Right renal cortex interstitium (tissue), 3 donors: Measurements from ENCODE around the gene TMEM213. TPM values are rescaled to one million over a fixed set of nuclear protein-coding genes. Genes with fewer than 3 reads are reported as not detected.
"Not testable (repeated sequence)": the region's sequence is repeated elsewhere in the genome, so short reads cannot be mapped to it uniquely, and the experiment has no call there.

Source experiments
- DNase-seq, 3 donors: peaks; one replicate each; pipeline ENCODE4 v3.0.0-alpha.2; 2013; ENCODE audit warnings: low read depth in 3 of 3, low spot score in 2 of 3
- polyA plus RNA-seq, 3 donors: library from polyadenylated mRNA; unstranded; fragments of 120-200 nt; gene quantifications; one replicate each; pipeline ENCODE4 v1.2.1, GENCODE V29; 2013; ENCODE audit not compliant: insufficient read length in 3 of 3

The TMEM213 gene
- polyA plus RNA-seq, 3 donors = 43.9 to 48.0 (median 44.4) TPM

DNA sequence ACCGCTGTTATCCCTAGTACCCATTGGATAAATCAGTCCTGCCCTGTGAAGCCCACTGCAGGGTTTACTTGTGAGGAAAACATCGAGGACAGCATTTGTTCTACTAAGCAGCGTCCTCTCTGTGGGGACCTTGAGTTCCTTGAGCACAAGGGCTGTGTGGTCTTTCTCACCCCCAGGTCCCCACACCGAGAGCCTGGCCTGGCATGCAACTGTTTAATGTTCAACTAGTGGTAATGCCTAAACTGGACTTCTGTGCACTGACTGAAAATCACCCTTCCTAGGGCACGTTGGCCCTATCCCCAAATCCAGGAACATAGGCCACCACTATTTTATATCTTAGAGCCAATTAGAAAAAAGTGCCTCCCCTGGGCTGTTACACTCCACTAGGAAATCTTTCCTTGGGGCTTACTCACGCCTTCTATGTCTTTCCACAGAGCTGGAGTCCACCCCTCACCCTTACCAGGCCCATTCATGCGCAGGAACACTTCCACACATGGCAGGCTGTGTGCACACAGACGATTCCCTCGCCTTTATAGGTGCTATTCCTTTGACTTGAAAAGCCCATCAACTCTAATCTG, 1.7 kb upstream of the TMEM213 start:
- DNase-seq = no peak

DNA sequence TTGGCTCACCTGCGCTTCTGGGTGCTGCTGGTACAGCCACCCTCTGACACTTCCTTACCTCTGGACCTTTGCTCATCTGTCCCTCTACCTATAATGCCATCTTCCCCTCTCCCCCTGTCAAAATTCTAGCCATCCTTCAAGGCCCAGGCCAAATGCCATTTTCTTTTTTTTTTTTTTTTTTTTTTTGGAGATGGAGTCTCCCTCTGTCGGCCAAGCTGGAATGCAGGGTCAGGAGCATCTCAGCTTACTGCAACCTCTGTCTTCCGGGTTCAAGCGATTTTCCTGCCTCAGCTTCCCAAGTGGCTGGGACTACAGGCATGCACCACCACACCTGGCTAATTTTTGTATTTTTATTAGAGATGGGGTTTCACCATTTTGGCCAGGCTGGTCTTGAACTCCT, 748 bp upstream of the TMEM213 start:
- not testable (repeated sequence) for DNase-seq

DNA sequence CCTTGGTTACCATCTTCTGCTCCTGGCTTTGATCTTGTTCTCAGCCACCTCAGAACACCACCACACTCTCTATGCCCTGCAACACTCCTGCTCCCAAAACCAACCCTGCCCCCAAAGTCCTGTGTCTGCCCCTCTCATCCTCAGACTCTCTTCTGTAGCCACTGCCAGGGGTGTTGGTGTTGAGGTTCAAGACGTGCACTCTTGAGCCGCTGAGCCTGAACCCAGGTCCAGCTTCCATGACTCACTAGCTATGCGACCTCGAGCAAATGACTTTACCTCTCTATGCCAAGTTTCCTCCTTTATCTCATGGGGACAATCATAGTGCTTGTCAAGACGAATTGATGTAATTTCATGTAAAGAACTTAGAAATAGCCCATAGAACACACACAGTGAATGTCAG, 1.0 kb downstream of the TMEM213 start:
- no peak for DNase-seq

DNA sequence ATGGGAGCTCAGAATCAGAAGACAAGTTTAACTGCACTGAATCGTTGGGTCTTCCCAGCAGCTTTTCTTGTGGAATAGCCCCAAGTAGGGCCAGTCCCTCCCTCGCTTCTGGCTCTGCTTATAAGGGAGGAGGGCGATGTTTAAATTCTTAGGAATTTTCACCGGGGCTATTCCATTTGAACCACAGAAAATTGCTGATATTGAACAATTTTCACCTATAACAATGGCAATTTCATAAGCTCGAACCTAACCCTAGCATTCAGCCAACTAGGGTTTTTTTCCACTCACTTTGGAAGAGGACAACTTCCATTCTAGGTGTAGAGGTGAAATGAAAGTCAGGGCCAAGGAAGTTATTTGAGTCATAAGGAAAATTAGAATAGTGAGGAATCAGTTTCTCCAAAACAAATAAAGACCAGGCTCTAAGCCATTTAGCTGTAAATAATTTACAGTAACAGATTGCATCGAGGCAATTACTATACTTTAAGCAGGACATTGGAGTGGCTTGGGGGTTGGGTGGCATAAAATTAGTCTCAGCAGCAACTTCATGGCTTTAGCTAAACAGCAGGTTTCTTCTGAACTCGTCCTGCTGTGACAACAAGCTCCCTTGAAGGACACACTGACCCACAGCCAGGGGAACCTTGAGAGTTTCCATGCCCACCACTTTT, 1.7 kb downstream of the TMEM213 start:
- peak in 1 of 3 donors; percentile 12 for DNase-seq

DNA sequence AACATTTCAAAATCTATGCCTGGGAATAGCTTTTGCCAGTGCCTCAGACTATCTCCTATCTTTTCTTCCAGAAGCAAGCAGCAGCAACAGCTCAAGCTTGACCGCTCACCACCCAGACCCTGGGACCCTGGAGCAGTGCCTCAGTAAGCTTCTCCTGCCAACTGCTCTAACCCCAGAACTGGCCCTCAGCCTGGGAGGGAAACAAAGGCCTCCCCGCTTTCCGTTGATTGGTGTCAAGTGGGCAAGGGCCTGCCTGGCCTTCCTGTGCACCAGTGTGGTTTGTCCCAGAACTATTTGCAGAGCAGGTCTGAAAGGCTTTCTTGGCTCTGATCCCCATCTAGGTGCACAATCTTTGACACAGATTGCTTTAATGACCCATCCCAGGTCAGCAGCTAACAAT, 3.5 kb downstream of the TMEM213 start:
- no peak for DNase-seq

DNA sequence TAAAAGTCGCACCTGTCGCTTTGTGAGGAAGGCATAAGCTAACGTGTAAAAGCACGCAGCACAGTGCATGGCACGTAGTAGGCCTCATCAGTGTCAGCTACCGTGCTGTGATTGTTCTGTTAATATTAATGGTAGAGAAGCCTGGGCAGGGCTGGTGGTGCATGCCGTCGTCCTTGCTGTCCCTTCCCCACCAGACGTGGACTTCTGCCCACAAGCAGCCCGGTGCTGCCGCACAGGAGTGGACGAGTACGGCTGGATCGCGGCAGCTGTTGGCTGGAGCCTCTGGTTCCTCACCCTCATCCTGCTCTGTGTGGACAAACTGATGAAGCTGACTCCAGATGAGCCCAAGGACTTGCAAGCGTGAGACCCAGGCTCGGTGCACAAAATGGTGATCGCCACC, 4.9 kb downstream of the TMEM213 start:
- no peak for DNase-seq

DNA sequence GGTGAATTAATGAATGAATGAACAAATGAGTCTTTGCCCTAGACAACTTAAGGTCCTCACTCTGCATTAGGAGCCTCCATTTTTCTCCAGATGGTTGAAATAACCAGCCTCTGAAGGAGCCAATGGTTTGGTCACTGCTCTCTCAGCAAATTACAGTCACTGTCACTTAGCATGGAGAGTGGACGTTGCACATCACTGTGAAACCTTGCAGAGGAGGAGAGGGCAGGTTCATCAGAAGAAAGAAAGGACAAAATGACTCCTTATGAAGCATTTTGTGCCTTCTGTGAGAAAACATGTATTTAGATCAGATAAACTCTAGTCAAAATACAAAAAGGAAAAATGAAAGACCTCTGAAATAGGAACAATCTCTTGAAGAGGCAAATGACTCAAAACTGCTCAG, 6.8 kb downstream of the TMEM213 start:
- DNase-seq = no peak

DNA sequence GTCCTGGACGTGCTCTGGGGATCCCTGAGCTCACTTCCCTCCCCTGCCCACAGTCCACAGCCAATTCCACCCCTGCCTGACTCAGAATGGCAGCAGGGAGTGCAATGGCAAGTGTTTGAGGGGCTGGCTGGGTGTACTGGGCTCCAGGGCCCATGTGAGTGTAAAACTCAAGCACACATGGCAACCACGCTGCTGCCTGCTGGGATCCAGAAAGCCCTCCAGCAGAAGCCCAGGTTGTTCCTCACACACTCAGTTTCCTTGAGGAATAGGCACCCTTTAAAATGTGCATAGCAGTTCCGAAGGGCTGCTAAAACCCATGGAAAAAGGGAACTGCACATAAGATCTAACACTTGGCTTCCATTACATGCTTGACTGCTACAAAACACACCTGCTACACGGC, 11.6 kb downstream of the TMEM213 start:
- no peak for DNase-seq

DNA sequence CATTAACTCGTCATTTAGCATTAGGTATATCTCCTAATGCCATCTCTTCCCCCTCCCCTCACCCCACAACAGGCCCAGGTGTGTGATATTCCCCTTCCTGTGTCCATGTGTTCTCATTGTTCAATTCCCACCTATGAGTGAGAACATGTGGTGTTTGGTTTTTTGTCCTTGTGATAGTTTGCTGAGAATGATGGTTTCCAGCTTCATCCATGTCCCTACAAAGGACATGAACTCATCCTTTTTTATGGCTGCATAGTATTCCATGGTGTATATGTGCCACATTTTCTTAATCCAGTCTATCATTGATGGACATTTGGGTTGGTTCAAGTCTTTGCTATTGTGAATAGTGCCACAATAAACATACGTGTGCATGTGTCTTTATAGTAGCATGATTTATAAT, 13.5 kb downstream of the TMEM213 start:
- not testable (repeated sequence) for DNase-seq

DNA sequence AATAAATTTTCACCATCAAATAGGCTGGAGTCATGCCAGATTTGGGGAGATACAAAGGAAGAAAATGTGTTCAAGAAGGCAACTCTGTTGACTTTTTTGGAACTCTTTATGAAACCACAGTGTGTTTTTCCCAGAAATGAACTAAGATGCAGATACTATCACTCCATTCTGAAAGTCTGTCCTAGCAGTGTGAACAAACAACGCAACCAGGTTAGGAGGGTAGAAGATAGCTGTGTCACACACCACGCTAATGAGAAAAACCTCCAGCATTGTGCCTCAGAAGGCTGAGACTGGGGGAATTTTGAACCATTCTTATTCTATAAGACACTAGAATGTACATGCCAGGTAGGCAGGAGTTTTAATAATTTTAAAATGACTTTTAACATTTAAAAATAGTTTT, 16.2 kb downstream of the TMEM213 start:
- DNase-seq = no peak

DNA sequence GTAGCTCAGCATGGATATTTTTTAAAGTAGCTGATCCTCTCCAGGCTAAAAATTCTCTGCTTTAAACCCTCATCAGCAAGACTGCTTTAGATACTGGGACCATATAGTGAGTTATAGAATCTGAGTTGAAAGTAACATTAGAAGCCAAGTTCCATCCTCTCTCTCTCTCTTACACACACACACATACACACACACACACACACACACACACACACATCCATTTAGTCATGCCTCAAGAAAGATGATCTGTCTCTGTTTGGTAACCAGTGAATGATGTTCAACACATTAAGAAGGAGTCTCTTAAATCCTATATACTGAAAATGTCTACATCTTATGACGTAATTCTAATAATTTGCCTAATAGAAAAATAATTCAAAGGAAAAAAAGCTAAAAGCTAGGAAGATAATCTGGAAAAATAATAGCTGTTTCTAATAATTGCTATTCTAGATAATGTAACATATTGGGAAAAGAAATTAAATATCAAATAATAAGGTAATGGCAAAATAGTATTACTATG, 17.1 kb downstream of the TMEM213 start:
- DNase-seq = no peak

DNA sequence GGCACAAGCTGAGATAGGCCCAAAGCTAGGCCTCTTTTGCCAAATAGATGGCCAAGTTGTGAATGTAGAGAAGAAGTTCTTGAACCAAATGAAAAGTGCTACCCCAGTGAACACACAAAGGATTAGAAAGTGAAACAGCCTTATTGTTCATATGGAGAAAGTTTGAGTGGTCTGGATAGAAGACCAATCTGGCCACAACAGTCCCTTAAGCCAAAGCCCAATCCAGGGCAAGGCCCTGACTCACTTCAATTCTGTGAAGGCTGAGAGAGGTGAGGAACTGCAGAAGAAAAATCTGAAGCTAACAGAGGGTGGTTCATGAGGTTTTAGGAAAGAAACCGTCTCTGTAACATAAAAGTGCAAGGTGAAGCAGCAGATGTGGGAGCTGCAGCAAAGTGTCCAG, 18.9 kb downstream of the TMEM213 start:
- DNase-seq = no peak

DNA sequence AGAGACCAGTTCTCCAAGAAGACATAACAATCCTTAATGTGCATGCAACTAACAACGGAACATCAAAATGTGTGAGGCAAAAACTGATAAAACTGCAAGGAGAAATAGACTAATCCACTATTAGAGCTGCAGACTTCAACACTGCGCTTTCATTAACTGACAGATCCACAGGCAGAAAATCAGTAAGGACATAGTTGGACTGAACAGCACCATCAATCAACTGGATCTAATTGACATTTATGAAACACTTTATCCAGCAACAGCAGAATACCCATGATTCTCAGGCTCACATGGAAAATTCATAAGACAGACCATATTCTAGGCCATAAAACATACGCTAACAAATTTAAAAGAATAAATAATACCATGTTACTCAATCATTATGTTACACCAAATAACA, 21.8 kb downstream of the TMEM213 start:
- no peak for DNase-seq

DNA sequence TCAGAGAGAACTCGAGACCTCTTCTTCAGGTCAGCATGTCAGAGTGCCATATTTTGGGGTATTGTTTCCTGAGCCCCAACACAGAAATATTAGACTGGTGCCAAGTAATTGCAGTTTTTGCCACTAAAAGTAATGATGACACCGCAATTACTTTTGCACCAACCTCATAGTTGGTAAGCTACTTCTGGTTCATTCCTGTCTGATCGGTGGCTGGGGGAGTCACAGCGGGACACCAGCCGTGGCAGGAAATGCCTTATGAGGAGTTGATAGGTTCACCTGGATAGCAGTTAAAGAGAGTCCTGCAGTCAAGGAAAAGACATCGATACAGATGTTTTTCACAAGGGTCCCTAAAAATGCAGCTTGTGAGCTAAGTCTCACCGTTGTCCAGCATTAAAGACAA, 24.1 kb downstream of the TMEM213 start:
- no peak for DNase-seq

DNA sequence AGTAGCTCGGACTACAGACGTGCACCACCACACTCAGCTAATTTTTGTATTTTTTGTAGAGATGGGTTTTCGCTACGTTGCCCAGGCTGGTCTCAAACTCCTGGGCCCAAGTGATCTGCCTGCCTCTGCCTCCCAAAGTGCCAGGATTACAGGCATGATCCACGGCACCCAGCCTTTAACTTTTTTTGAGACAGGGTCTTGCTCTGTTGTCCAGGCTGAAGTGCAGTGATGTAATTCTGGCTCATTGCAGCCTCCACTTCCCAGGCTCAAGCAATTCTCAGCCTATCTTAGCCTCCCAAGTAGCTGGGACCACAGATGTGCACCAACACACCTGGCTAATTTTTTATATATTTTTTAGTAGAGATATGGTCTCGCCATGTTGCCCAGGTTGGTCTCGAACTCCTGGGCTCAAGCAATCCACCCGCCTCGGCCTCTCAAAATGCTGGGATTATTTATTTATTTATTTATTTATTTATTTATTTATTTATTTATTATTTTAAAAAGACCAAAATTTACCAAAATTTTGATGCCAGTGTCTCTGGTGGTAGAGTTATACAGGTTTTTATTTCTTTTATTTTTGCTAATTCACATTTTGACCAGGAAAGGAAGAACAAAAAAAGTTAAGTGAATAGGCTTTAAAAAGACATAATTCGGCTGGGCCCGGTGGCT, 25.2 kb downstream of the TMEM213 start:
- no peak for DNase-seq

DNA sequence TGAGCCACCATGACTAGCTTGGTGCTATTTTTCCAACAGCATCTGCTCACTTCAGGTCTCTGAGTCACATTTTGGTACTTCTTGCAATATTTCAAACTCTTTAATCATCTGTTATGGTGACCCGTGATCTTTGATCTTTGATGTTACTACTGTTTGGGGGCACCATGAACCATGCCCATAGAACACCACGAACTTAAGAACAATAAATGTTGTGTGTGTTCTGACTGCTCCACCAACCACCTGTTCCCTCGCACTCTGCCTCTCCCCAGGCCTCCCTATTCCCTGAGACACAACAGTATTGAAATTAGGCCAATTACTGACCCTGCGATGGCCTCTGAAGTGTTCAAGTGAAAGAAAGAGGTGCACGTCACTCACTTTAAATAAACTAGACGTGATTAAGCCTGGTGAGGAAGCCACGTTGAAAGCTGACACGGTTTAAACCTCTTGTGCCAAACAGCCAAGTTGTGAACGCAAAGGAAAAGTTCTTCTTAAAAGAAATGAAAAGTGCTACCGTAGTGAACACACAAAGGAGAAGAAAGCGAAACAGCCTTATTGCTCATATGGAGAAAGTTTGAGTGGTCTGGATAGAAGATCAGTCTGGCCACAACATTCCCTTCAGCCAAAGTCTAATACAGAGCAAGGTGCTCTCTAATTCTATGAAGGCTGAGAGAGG, 27.4 kb downstream of the TMEM213 start:
- no peak for DNase-seq

DNA sequence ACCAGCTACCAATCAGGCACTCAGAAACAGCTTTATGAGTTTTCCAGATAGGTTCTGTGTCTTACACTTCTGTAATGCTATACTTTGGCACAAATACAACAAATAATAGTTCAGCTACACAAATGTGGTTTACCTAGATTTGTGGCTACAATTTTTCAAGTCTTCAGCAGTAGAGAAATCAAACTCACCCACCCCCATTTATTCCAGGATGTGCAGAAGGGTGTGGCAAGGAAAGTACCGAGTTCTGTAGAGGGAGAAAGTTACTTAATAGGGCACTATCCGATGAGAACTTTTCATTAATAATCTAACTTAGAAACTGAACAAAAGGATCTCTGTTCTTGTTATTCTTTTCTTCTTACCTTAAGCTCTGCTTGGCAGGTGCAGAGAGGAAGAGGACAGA, 30.5 kb downstream of the TMEM213 start:
- no peak for DNase-seq

DNA sequence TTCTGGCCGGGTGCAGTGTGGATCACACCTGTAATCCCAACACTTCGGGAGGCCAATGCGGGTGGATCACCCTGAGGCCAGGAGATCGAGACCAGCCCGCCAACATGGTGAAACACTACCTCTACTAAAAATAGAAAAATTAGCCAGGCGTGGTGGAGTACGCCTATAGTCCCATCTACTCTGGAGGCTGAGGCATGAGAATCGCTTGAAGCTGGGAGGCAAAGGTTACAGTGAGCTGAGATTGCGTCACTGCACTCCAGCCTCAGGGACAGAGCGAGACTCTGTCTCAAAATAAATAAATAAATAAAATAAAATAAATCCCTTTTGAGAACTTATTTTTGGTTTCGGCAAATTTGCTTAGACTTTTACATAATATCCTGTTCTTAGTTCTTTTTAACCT, 31.5 kb downstream of the TMEM213 start:
- DNase-seq = no peak

DNA sequence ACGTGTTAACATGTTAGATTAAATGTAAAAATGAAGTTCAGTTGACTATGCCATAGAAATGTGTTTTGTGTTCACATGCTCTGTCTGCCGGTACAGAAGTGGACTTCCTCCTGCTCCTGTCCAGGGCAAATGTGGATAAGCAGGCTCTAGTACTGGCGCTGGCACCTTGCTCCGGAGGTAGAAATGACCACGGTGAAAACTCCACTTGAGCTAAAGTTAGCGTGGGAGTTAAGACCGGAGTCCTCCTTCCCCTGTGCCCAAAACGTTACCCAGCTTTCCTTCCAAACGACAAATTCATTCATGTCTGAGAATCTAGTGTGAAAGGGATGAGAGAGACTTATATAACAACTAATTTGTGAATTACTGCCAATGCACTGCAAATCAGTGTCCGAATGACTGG, 35.2 kb downstream of the TMEM213 start:
- no peak for DNase-seq

DNA sequence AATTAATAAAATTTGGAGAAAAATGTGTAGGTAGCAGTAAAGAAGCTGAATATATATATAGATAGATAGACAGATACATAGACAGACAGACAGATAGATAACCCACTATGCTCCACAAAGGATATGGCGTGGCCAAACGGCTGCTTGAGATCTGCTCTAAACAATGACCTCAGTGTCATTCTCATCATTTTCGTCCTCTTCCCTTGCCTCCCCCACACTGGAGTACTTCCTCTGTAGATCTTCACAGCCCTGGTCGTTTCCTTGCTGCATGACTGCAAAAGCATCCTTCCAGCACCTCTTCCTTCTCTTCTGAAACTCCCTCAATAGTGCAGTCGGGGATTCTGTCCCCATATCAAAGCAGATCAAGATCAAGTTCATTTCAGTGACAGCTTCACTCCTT, 35.8 kb downstream of the TMEM213 start:
- DNase-seq = no peak

DNA sequence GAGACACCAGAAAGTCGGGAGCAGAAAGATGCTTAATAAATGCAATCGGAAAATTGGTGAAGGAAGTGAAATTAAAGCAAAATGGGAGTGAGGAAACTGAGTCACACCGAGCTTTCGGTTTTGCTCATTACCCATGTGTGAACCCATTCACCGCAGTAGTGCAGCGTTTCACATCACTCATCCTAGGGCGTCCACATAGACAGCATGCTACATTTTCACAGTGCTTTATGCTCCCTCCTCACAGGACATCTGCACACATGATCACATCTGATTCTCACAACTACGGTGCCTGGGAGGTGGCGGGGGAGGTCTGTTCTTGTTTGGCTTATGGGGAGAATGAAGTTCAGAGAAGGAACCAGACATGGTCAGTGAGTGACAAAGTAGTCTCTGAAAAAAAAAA, 36.8 kb downstream of the TMEM213 start:
- DNase-seq = no peak

DNA sequence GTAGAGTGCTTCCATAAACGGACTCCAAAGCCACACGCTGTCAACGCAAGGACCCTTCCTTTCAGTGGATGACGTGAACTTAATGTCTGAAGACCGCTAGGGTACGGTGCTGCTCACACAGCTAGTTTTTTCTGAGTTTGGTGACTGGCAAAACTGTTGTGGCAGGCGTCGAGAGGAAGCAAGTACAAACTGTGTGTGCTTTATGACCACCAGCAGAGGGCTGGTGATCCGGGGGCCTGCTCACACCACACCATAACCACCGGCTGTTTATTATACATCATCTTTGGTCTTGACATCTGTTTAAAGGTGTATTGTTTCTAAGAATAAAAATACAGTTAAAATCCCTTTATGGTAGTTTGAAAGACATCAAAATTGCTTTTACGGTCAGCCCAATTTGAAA, 37.3 kb downstream of the TMEM213 start:
- no peak for DNase-seq
